Activated CD4-positive, alpha-beta T cell treated with anti-CD3 and anti-CD28 coated beads for 36 hours (primary cell): ENCODE measurements around the gene MRRF. TPM values are rescaled to one million over a fixed set of nuclear protein-coding genes. Genes with fewer than 3 reads are reported as not detected.
A peak's percentile ranks its signal among the peaks of the same experiment; 100 is the strongest.

Source experiments
- ATAC-seq: fragments of 200-7000 bp; cut with Tn5 transposase; one replicate; pipeline ENCODE4 v1.10.0; 2021; ENCODE audit warnings: mild to moderate bottlenecking, moderate library complexity
- CTCF ChIA-PET: fragments of 350-600 bp; sonication (Branson Sonifier 250); formaldehyde crosslinking; loops from one replicate; lab custom pipeline; 2021; ENCODE audit warnings: antibody characterized with exemption; lab: Charles Lee
- POLR2A ChIA-PET: fragments of 350-600 bp; sonication (Branson Sonifier 250); formaldehyde crosslinking; loops from one replicate; lab custom pipeline; 2021; ENCODE audit warnings: antibody characterized with exemption, inconsistent platforms; lab: Charles Lee
- DNase-seq: peaks from one replicate; pipeline ENCODE4 v3.0.0-alpha.2; 2020
- H3K27ac Mint-ChIP-seq: one replicate; pipeline ENCODE4 v1.8.0; 2021; ENCODE audit warnings: mixed read lengths
- H3K27me3 Mint-ChIP-seq: one replicate; pipeline ENCODE4 v1.8.0; 2021; ENCODE audit warnings: mixed read lengths
- H3K36me3 Mint-ChIP-seq: one replicate; pipeline ENCODE4 v1.8.0; 2021; ENCODE audit warnings: low read depth, mixed read lengths
- H3K4me1 Mint-ChIP-seq: one replicate; pipeline ENCODE4 v1.8.0; 2021; ENCODE audit warnings: mixed read lengths
- H3K4me3 Mint-ChIP-seq: one replicate; pipeline ENCODE4 v1.8.0; 2021; ENCODE audit warnings: mild to moderate bottlenecking, moderate library complexity, mixed read lengths
- H3K9me3 Mint-ChIP-seq: one replicate; pipeline ENCODE4 v1.8.0; 2021; ENCODE audit warnings: low read depth, mixed read lengths
- intact Hi-C, 2 experiments: fragments of 100-400 bp; cut with DNase I in 1 of 2; cut with micrococcal nuclease in 1 of 2; formaldehyde crosslinking; loops; one replicate each; pipeline versions ENCODE4 v1.14.2 to v1.15.1; 2022 to 2024; cut with DNase I, micrococcal nuclease
- total RNA-seq, 2 experiments: library from RNA; stranded (reverse); gene quantifications; one replicate each; pipeline ENCODE4 v1.2.3, GENCODE V29; 2021

MRRF gene
- 10 to 100 TPM; 57.3 to 61.5 TPM for total RNA-seq

GRCh38 chr9:122264360-122265148, at the start of gene MRRF, which contains the start of gene RBM18:
Gene MRRF (plus strand): TSS chr9:122264882. CDS start chr9:122270892, 6,010 bp downstream.
Gene RBM18 (minus strand): TSS chr9:122264840. CDS start chr9:122261492, 3,348 bp downstream.
- intact Hi-C loops: loop anchor here (1.0 to 10.0 kb wide), 8 partner anchors 50 to 960 kb away; partner anchors contain the start of genes MORN5 (in 2 of the 2), NDUFA8 (in 2 of the 2), PDCL (in 1 of the 2) and RABGAP1 (in 1 of the 2)
- H3K9me3 Mint-ChIP-seq: no peaks in the 10 kb centered on the region
- H3K36me3 Mint-ChIP-seq: peaks cover 29% of the 10 kb centered on the region
- H3K4me3 Mint-ChIP-seq: peak within 1 kb of the TSS; percentile 98
- no peaks in the 10 kb centered on the region for H3K27me3 Mint-ChIP-seq
- POLR2A ChIA-PET: interaction anchor here (1.2 kb wide), 1 partner anchor 641 kb away, joined by 3 read pairs; the partner anchor contains the start of gene RC3H2
- peak within 1 kb of the TSS; percentile 99 for H3K27ac Mint-ChIP-seq
- CTCF ChIA-PET: interaction anchor here (0.7 to 1.8 kb wide), 8 partner anchors 36 to 1326 kb away, joined by 3 to 9 read pairs (median 4); partner anchors contain the start of gene LHX6
- ATAC-seq (peak; percentile 83), DNase-seq (peak; percentile 93)
- peaks cover 44% of the 10 kb centered on the region for H3K4me1 Mint-ChIP-seq

DNA sequence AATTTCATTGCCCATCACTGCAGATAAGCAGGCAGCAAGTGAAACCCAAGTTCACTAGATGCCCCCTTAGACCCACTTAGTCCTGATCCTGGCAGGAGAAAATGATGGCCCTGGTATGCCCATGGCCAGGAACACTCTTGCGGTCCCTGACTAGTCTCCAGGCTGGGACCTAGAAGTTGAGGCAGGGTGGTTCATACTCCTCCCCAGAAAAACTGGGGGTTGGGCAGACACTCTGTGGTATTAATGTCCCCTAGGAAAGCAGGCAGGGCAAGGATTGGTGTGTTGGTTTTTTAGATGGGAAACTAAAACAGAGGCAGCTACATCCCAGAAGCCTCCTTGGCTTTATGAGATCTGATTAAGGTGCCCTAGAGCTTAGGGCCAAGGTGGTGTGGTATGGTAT, 49.0 kb upstream of the MRRF start:
- H3K27ac Mint-ChIP-seq: no peak overlapping the region
- ATAC-seq (no peak), DNase-seq (no peak)
- peaks cover 76% of the 10 kb centered on the region for H3K27me3 Mint-ChIP-seq
- ChIA-PET POLR2A (interaction anchor here (0.6 kb wide), 1 partner anchor 273 kb away, joined by 10 read pairs; no protein-coding TSS in a partner anchor), CTCF (interaction anchor here (0.7 to 1.2 kb wide), 2 partner anchors 116 to 176 kb away, joined by 3 to 5 read pairs; no protein-coding TSS in a partner anchor)
- no peak overlapping the region for H3K4me3 Mint-ChIP-seq
- no peaks in the 10 kb centered on the region for H3K36me3 Mint-ChIP-seq
- H3K4me1 Mint-ChIP-seq: peaks cover 26% of the 10 kb centered on the region
- no peaks in the 10 kb centered on the region for H3K9me3 Mint-ChIP-seq
- intact Hi-C loops: no loop called here

GRCh38 chr9:122216138-122216797, 48.4 kb upstream of the MRRF start:
- ChIA-PET POLR2A (no interaction called here), CTCF (interaction anchor here (0.7 to 1.2 kb wide), 2 partner anchors 117 to 176 kb away, joined by 3 to 5 read pairs; no protein-coding TSS in a partner anchor)
- no peaks in the 10 kb centered on the region for H3K9me3 Mint-ChIP-seq
- H3K4me3 Mint-ChIP-seq: no peak overlapping the region
- DNase-seq (no peak), ATAC-seq (no peak)
- H3K27me3 Mint-ChIP-seq: peaks cover 77% of the 10 kb centered on the region
- no peak overlapping the region for H3K27ac Mint-ChIP-seq
- H3K4me1 Mint-ChIP-seq: peaks cover 26% of the 10 kb centered on the region
- no peaks in the 10 kb centered on the region for H3K36me3 Mint-ChIP-seq
- intact Hi-C loops: no loop called here

DNA sequence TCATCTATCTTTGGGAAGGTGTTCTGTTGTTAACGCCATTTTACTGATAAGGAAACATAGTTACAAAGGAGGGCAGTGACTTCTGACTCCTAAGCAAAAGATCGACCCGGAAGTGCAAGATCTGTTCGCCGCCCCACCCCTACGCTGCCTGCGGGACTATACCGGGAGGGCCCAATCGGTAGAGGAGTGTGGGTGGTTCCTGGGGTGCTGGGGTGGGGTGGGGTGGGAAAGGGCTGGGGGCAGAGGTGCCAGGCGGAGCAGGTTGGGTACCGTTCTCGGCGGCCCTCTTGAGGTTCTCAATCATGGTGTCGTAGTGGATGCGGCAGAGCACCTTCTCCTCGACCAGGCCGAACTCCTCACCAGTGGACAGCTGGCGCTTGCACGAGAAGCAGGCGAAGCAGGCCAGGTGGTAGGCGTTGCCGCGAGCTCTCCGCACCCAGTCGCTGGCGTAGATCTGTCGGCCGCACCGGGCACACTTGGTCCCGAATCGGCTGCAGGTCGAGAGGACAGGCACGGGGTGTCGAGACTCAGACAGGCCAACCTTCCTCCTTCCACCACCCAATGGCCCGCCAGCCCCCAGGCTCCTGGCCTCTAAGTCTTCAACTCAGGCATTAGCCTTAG, 47.8 kb upstream of the MRRF start:
- no peak for DNase-seq
- Mint-ChIP-seq H3K9me3 (no peaks in the 10 kb centered on the region), H3K4me1 (peaks cover 26% of the 10 kb centered on the region), H3K36me3 (no peaks in the 10 kb centered on the region), H3K4me3 (no peak overlapping the region), H3K27me3 (peaks cover 76% of the 10 kb centered on the region), H3K27ac (no peak overlapping the region)
- ChIA-PET POLR2A (no interaction called here), CTCF (no interaction called here)
- ATAC-seq: no peak
- intact Hi-C loops: no loop called here

- ChIA-PET POLR2A (no interaction called here), CTCF (no interaction called here)
- Mint-ChIP-seq H3K4me3 (no peak overlapping the region), H3K27ac (no peak overlapping the region), H3K9me3 (no peaks in the 10 kb centered on the region), H3K36me3 (no peaks in the 10 kb centered on the region), H3K4me1 (peaks cover 26% of the 10 kb centered on the region), H3K27me3 (peaks cover 75% of the 10 kb centered on the region)
- intact Hi-C loops: no loop called here
- no peak for ATAC-seq
- no peak for DNase-seq
These were observed 47.0 kb upstream of the MRRF start for GRCh38 chr9:122217640-122218039.

- Mint-ChIP-seq H3K9me3 (no peaks in the 10 kb centered on the region), H3K4me1 (peaks cover 25% of the 10 kb centered on the region), H3K27ac (no peak overlapping the region), H3K36me3 (no peaks in the 10 kb centered on the region), H3K4me3 (no peak overlapping the region), H3K27me3 (peaks cover 75% of the 10 kb centered on the region)
- ChIA-PET POLR2A (no interaction called here), CTCF (no interaction called here)
- intact Hi-C loops: no loop called here
- ATAC-seq (no peak), DNase-seq (no peak)
These were observed 46.4 kb upstream of the MRRF start for GRCh38 chr9:122218071-122218934.

DNA sequence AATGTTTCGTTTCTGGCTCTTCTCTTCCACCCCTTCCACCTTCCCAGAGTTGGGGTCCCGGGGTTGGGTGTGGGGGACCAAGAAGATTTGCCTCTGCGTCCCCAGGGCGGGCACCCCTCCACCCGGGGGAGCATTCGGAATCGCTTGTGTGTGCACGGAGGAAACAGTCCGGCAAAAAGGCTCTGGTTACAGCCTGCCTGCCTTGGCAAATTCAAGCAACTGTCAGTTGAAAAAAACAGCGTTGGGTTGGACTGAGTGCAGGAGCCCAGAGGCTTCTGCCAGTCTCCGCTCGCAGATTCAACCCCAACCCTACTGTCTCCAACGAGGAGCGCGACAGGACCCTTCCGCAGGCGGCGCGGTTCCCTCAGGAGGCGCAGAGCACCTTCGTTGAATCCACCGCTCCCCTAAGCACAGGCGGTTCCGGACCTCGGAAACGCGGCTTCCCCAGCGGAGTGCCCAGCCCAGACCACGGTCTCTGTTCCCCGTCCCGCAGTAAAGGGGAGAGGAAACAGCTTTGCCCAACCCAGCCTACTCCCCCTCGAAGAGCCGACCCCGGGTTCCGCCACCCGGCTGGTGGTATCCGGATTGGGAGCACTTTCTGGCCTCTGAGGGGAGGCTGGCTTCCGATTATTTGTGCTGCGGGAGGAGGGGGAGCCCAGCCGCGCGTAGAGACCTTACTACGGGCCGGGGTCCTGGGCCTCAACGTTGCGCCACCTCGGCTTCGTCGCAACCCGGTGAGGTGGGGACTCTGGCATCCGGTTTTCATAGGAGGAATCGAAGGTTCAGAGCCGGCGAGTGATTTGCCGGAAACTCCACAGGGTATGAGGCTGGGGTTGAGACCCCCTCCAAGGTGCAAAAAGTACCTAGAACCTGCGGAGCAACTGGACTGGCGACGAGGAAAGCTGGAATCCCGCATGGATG, 45.5 kb upstream of the MRRF start:
- Mint-ChIP-seq H3K9me3 (no peaks in the 10 kb centered on the region), H3K36me3 (no peaks in the 10 kb centered on the region), H3K4me3 (peak overlapping the region; percentile 20), H3K4me1 (peaks cover 25% of the 10 kb centered on the region), H3K27me3 (peaks cover 79% of the 10 kb centered on the region), H3K27ac (no peak overlapping the region)
- intact Hi-C loops: no loop called here
- peak; percentile 35 for ATAC-seq
- POLR2A ChIA-PET: no interaction called here
- CTCF ChIA-PET: no interaction called here
- DNase-seq: peak; percentile 26

- ChIA-PET CTCF (no interaction called here), POLR2A (no interaction called here)
- Mint-ChIP-seq H3K27me3 (peaks cover 82% of the 10 kb centered on the region), H3K27ac (no peak overlapping the region), H3K36me3 (no peaks in the 10 kb centered on the region), H3K9me3 (no peaks in the 10 kb centered on the region), H3K4me1 (peaks cover 25% of the 10 kb centered on the region), H3K4me3 (peak overlapping the region; percentile 20)
- intact Hi-C loops: no loop called here
- DNase-seq (no peak), ATAC-seq (no peak)
These were observed 44.6 kb upstream of the MRRF start for GRCh38 chr9:122219856-122220672.

GRCh38 chr9:122220673-122221182, 44.0 kb upstream of the MRRF start:
- POLR2A ChIA-PET: no interaction called here
- CTCF ChIA-PET: interaction anchor here (0.7 kb wide), 1 partner anchor 122 kb away, joined by 3 read pairs; no protein-coding TSS in a partner anchor
- ATAC-seq (no peak), DNase-seq (no peak)
- peaks cover 25% of the 10 kb centered on the region for H3K4me1 Mint-ChIP-seq
- H3K9me3 Mint-ChIP-seq: no peaks in the 10 kb centered on the region
- H3K36me3 Mint-ChIP-seq: no peaks in the 10 kb centered on the region
- H3K27me3 Mint-ChIP-seq: peaks cover 76% of the 10 kb centered on the region
- no peak overlapping the region for H3K27ac Mint-ChIP-seq
- intact Hi-C loops: no loop called here
- H3K4me3 Mint-ChIP-seq: no peak overlapping the region
